Effector CD4-positive, alpha-beta T cell (primary cell): ENCODE measurements around the gene C11orf98.
"Not testable (repeated sequence)": the region's sequence is repeated elsewhere in the genome, so short reads cannot be mapped to it uniquely, and the experiment has no call there.

Experiments used
- DNase-seq: peaks from one replicate; pipeline ENCODE4 v3.0.0-alpha.2; 2020

Gene C11orf98

GRCh38 chr11:62648967-62649364, 16.0 kb downstream of the C11orf98 start:
- no peak for DNase-seq

- DNase-seq: no peak
These were observed 16.6 kb downstream of the C11orf98 start for GRCh38 chr11:62648185-62648966.

- DNase-seq: no peak
These were observed 17.4 kb downstream of the C11orf98 start for GRCh38 chr11:62647609-62648005.

- no peak for DNase-seq
These were observed 18.0 kb downstream of the C11orf98 start for GRCh38 chr11:62646825-62647608.

- DNase-seq: peak; percentile 99
These were observed 18.8 kb downstream of the C11orf98 start, which contains the start of gene GANAB for GRCh38 chr11:62645946-62646824. GANAB (minus strand) TSS chr11:62646613; CDS start chr11:62646599, 14 bp downstream.

GRCh38 chr11:62645671-62645945, 19.4 kb downstream of the C11orf98 start:
- DNase-seq: no peak

- no peak for DNase-seq
These were observed 20.8 kb downstream of the C11orf98 start for GRCh38 chr11:62644220-62644619.

- no peak for DNase-seq
These were observed 32.5 kb downstream of the C11orf98 start for GRCh38 chr11:62632492-62632891.

- DNase-seq: no peak
These were observed 37.3 kb downstream of the C11orf98 start for GRCh38 chr11:62627713-62628112.

- no peak for DNase-seq
These were observed 42.4 kb downstream of the C11orf98 start for GRCh38 chr11:62622476-62623089.

- peak; percentile 97 for DNase-seq
These were observed 43.2 kb downstream of the C11orf98 start, which contains the start of gene B3GAT3 for GRCh38 chr11:62621567-62622470. B3GAT3 (minus strand) TSS chr11:62621986; CDS start chr11:62621947, 39 bp downstream.

GRCh38 chr11:62621027-62621566, 43.9 kb downstream of the C11orf98 start:
- DNase-seq: no peak

- not testable (repeated sequence) for DNase-seq
These were observed 48.1 kb downstream of the C11orf98 start for GRCh38 chr11:62616957-62617356.

GRCh38 chr11:62615521-62615920, 49.5 kb downstream of the C11orf98 start:
- DNase-seq: no peak

GRCh38 chr11:62614275-62614674, 50.7 kb downstream of the C11orf98 start:
- no peak for DNase-seq

- DNase-seq: no peak
These were observed 51.7 kb downstream of the C11orf98 start for GRCh38 chr11:62613291-62613778.
